Vagina (tissue), 2 donors: Measurements from ENCODE around the gene ILK.

ENCODE experiments used
- POLR2A ChIP-seq, 2 donors: fragments of 450-650 bp; IDR thresholded peaks; one replicate each; pipeline ENCODE4 v1.6.1; 2017; ENCODE audit warnings: antibody characterized with exemption in 2 of 2, mild to moderate bottlenecking in 2 of 2, moderate library complexity in 2 of 2
- POLR2AphosphoS5 ChIP-seq, 2 donors: sonication (generic); formaldehyde crosslinking; IDR thresholded peaks; one replicate each; pipeline ENCODE4 v1.9.0; 2017; ENCODE audit warnings: antibody characterized with exemption in 2 of 2, mild to moderate bottlenecking in 2 of 2, low read depth in 1 of 2; ENCODE audit not compliant: insufficient read depth in 1 of 2
- TF ChIP-seq, protein P1 (sequence below), 3 experiments: fragments of 450-650 bp in 2 of 3; fragments of 200-600 bp in 1 of 3; sonication (generic) in 1 of 3; IDR thresholded peaks; one replicate each; pipeline ENCODE4 v1.5.1; 2017 to 2019; ENCODE audit warnings: antibody characterized with exemption in 3 of 3, mild to moderate bottlenecking in 2 of 3, moderate library complexity in 2 of 3

DNA sequence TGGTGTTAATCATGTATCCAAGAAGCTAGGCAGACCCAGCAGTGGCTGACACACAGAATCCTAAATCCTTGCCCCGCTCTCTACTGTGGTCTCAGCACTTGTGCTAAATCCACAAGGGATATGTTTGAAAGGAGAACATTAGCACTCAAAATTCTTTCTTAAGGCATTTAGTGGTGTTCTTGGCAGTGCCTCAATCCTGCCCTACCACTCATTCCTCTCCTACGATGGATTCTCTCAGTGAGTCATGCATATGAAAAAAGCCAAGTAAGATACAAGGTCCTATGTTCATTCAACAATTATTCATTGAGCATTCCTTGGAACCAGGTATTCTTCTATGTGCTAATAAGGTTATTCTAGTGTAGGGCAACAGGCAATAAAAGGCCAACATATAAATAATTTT is 31.4 kb upstream of the ILK start:
- TF ChIP-seq, protein P1, sequence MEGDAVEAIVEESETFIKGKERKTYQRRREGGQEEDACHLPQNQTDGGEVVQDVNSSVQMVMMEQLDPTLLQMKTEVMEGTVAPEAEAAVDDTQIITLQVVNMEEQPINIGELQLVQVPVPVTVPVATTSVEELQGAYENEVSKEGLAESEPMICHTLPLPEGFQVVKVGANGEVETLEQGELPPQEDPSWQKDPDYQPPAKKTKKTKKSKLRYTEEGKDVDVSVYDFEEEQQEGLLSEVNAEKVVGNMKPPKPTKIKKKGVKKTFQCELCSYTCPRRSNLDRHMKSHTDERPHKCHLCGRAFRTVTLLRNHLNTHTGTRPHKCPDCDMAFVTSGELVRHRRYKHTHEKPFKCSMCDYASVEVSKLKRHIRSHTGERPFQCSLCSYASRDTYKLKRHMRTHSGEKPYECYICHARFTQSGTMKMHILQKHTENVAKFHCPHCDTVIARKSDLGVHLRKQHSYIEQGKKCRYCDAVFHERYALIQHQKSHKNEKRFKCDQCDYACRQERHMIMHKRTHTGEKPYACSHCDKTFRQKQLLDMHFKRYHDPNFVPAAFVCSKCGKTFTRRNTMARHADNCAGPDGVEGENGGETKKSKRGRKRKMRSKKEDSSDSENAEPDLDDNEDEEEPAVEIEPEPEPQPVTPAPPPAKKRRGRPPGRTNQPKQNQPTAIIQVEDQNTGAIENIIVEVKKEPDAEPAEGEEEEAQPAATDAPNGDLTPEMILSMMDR (IDR thresholded peaks at IDR 0.05): no peak
- TF ChIP-seq POLR2A (IDR thresholded peaks at IDR 0.05) (no peak), POLR2AphosphoS5 (IDR thresholded peaks at IDR 0.05; ENCODE audit: insufficient read depth in 1 of 2, low read depth in 1 of 2) (no peak)
